ENCODE measurements around the gene TTPAL.

The TTPAL gene

GRCh38 chr20:44433751-44434538 lies 41.7 kb upstream of the TTPAL start:
- H3K4me3 ChIP-seq (ENCODE audit: low read depth, low read length) = no peak overlapping the region
- no peak for TF ChIP-seq CTCF (IDR thresholded peaks at IDR 0.05; ENCODE audit: low read depth, low read length, missing control alignments)
- no peak for DNase-seq (ENCODE audit: low read depth)

- no peak overlapping the region for H3K4me3 ChIP-seq (ENCODE audit: low read depth, low read length)
- TF ChIP-seq CTCF (IDR thresholded peaks at IDR 0.05; ENCODE audit: low read depth, low read length, missing control alignments) = no peak
- DNase-seq (ENCODE audit: low read depth) = no peak
These were observed 39.9 kb upstream of the TTPAL start for GRCh38 chr20:44435630-44436335.

- no peak for DNase-seq (ENCODE audit: low read depth)
- H3K4me3 ChIP-seq (ENCODE audit: low read depth, low read length) = no peak overlapping the region
- no peak for TF ChIP-seq CTCF (IDR thresholded peaks at IDR 0.05; ENCODE audit: low read depth, low read length, missing control alignments)
These were observed 39.3 kb upstream of the TTPAL start for GRCh38 chr20:44436393-44436792.

- no peak overlapping the region for H3K4me3 ChIP-seq (ENCODE audit: low read depth, low read length)
- no peak for DNase-seq (ENCODE audit: low read depth)
- no peak for TF ChIP-seq CTCF (IDR thresholded peaks at IDR 0.05; ENCODE audit: low read depth, low read length, missing control alignments)
These were observed 38.2 kb upstream of the TTPAL start for GRCh38 chr20:44437497-44437896.

GRCh38 chr20:44438782-44439181 lies 36.9 kb upstream of the TTPAL start:
- TF ChIP-seq CTCF (IDR thresholded peaks at IDR 0.05; ENCODE audit: low read depth, low read length, missing control alignments) = no peak
- DNase-seq (ENCODE audit: low read depth) = no peak
- H3K4me3 ChIP-seq (ENCODE audit: low read depth, low read length) = no peak overlapping the region

- DNase-seq (ENCODE audit: low read depth) = no peak
- no peak for TF ChIP-seq CTCF (IDR thresholded peaks at IDR 0.05; ENCODE audit: low read depth, low read length, missing control alignments)
- no peak overlapping the region for H3K4me3 ChIP-seq (ENCODE audit: low read depth, low read length)
These were observed 36.4 kb upstream of the TTPAL start for GRCh38 chr20:44439318-44439717.
